ENCODE data around the gene NOP53.

DNA sequence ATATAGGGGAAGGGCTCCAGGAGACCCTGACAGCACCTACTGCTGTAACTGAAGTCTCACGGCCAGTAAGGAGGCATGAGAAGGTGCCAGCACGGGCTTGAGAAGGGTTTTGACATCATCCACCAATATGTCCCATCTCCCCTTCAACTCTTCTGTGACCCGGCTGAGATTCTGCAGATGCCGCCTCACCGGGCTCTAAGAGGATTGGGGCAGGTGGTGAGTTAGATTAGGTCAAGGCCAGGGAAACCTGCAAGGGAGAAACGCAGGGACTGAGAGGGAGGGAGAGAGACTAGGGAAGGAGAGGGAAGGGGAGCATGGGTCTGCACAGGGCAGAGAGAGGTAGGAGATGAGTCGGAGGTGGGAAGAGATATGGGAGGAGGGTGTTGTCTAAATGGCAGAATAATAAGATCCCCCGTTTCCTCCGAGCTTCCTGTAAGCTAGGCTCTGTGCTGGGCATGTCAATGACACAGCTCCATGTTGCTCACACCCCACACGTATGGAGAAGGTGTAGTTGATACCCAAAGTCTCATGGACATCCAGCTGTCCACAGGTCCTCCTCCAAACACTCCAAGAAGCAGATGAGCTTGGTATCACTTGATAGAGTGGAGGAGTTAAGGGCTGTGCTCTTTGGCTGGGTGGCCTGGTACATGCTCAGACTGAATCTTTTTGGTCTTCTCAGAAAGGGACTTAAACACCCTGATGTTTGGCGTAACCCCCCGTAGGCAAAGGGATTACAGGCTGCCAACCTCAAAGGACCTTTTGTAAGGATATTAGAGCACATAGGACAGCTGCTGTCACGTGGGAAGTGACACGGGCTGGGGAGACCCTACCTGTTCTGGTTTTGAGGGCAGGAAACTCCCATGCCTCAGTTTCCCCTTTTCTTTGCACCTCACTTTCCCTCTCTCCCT lies 52.9 kb downstream of the NOP53 start:
- TF ChIP-seq, protein P1, sequence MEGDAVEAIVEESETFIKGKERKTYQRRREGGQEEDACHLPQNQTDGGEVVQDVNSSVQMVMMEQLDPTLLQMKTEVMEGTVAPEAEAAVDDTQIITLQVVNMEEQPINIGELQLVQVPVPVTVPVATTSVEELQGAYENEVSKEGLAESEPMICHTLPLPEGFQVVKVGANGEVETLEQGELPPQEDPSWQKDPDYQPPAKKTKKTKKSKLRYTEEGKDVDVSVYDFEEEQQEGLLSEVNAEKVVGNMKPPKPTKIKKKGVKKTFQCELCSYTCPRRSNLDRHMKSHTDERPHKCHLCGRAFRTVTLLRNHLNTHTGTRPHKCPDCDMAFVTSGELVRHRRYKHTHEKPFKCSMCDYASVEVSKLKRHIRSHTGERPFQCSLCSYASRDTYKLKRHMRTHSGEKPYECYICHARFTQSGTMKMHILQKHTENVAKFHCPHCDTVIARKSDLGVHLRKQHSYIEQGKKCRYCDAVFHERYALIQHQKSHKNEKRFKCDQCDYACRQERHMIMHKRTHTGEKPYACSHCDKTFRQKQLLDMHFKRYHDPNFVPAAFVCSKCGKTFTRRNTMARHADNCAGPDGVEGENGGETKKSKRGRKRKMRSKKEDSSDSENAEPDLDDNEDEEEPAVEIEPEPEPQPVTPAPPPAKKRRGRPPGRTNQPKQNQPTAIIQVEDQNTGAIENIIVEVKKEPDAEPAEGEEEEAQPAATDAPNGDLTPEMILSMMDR (IDR thresholded peaks at IDR 0.05; ENCODE audit: low read depth, low read length): no peak
- TF ChIP-seq EZH2phosphoT487 (IDR thresholded peaks at IDR 0.05; ENCODE audit: low read depth): no peak

Measured in OCI-LY3 (cell line).